Choroid plexus epithelial cell (primary cell): ENCODE data around the gene PGLYRP2.
A peak's percentile ranks its signal among the peaks of the same experiment; 100 is the strongest.

Experiments
- DNase-seq: peaks from one replicate; pipeline ENCODE4 v3.0.0-alpha.2; 2010; ENCODE audit warnings: low read depth
- H3K4me3 ChIP-seq: 2 replicates; pipeline ENCODE4 v1.5.1; 2011; ENCODE audit warnings: low read depth, mild to moderate bottlenecking, control low read depth, low read length, moderate library complexity
- TF ChIP-seq, protein P1 (sequence below): conservative IDR thresholded peaks from 2 replicates; pipeline ENCODE4 v1.5.1; 2011; ENCODE audit warnings: low read depth, mild to moderate bottlenecking, control low read depth, inconsistent platforms, low read length, moderate library complexity

The PGLYRP2 gene

DNA sequence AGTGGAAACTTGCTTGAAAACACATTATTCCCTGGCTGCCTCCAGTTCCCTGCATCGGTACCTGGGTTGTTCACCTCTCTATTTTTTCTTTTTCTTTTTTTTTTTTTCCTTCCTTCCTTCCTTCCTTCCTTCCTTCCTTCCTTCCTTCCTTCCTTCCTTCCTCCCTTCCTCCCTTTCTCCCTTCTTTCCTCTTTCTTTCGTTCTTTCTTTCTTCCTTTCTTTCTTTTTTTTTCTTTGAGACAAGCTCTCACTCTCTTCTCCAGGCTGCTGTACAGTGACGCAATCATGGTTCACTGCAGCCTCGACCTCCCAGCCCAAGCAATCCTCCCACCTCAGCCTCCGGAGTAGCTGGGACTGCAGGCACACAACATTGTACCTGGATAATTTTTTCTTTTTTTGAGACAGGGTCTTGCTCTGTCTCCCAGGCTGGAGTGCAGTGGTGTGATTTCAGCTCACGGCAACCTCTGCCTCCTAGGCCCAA is 11.5 kb downstream of the PGLYRP2 start:
- TF ChIP-seq, protein P1, sequence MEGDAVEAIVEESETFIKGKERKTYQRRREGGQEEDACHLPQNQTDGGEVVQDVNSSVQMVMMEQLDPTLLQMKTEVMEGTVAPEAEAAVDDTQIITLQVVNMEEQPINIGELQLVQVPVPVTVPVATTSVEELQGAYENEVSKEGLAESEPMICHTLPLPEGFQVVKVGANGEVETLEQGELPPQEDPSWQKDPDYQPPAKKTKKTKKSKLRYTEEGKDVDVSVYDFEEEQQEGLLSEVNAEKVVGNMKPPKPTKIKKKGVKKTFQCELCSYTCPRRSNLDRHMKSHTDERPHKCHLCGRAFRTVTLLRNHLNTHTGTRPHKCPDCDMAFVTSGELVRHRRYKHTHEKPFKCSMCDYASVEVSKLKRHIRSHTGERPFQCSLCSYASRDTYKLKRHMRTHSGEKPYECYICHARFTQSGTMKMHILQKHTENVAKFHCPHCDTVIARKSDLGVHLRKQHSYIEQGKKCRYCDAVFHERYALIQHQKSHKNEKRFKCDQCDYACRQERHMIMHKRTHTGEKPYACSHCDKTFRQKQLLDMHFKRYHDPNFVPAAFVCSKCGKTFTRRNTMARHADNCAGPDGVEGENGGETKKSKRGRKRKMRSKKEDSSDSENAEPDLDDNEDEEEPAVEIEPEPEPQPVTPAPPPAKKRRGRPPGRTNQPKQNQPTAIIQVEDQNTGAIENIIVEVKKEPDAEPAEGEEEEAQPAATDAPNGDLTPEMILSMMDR: no peak
- no peak overlapping the region for H3K4me3 ChIP-seq
- DNase-seq: no peak

DNA sequence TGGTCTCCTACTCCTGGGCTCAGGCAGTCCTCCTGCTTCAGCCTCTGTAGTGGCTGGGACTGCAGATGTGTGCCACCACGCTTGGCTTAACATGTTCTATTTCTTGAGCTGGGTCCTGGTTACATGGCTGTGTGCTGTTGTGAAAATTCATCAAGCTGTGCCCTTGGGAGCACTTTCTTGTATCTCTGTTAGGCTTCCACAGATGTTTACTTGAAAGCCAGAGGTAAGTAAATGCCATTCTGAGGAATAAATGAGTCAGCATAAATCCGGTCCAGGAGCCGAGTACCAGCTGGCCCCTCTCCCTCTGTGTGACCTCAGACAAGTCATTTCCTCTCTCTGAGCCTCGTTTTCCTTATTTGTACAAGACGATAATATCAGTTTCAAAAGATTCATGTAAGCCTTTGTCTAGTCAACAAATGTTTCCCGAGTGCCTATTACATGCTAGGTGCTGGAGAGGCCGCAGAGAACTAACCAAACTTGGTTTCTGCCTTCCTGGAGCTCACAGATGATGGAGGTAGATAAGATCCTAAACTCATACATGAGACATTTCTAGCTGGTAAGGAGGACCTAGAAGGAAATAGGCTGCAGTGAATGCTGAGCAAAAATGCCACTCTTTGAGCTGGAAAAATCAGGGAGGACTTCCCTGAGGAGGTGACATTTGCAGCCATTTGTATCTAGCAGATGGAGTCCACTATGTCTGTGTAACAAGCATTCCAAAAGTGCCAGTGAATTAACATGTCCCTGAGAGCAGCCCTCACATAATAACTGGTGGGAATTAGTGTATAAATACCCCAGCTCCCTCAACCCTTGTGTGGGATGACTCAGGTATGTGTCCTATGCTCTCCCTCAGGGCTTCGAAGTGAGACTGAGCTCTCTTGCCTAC is 12.2 kb downstream of the PGLYRP2 start:
- H3K4me3 ChIP-seq: no peak overlapping the region
- TF ChIP-seq, protein P1: no peak
- peak; percentile 82 for DNase-seq

GRCh38 chr19:15464394-15465385 is 14.6 kb downstream of the PGLYRP2 start, which contains the start of gene RASAL3:
RASAL3 (minus strand) TSS chr19:15464544; CDS start chr19:15464358, 186 bp downstream.
- TF ChIP-seq, protein P1: no peak
- no peak within 1 kb of the TSS for H3K4me3 ChIP-seq
- DNase-seq: no peak

DNA sequence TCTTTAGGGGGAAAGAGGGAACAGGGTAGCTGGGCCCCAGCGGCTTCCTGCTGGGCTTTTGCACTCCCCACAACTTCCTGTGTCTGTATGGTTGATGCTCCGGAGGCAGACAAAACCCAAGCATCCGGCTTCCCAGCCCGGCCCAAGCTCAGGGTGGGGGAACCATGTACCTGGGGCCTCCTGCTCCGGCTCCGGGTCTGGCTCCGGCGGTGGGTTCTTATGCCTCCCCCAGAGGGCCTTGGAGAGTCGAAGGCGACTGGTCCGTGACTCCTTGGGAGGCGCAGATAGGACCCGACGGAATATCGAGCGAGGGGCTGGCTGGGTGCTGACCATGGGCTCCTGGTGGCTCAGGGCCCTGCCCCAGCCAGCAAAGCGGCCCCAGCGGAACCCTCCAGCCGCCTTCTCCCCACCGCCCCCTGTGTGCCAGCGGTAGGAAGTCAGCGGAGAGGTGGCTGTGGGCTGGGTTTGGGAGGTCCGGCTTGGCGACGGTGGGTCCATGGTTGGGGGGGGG is 15.4 kb downstream of the PGLYRP2 start:
- TF ChIP-seq, protein P1: no peak
- no peak overlapping the region for H3K4me3 ChIP-seq
- DNase-seq: no peak

- TF ChIP-seq, protein P1: no peak
- no peak overlapping the region for H3K4me3 ChIP-seq
Measured at GRCh38 chr19:15461694-15462093, 17.6 kb downstream of the PGLYRP2 start.

GRCh38 chr19:15457701-15458484 is 21.4 kb downstream of the PGLYRP2 start:
- H3K4me3 ChIP-seq: no peak overlapping the region
- no peak for DNase-seq
- TF ChIP-seq, protein P1: no peak

More at GRCh38 chr19:15461694-15462093, 17.6 kb downstream of the PGLYRP2 start:
- DNase-seq: no peak
